Calu3 (cell line): ENCODE results near the gene IFNG. TPM values are rescaled to one million over a fixed set of nuclear protein-coding genes. Genes with fewer than 3 reads are reported as not detected.
"Not testable (repeated sequence)": the region's sequence is repeated elsewhere in the genome, so short reads cannot be mapped to it uniquely, and the experiment has no call there.

Source experiments
- BruUV-seq: library from RNA; stranded (reverse); fragments of 400-500 nt; replicated peaks from 2 replicates; lab custom pipeline; 2021; lab: Mats Ljungman, UMichigan
- CTCF ChIA-PET: fragments of 300-600 bp; sonication (Branson Sonifier 250); formaldehyde crosslinking; loops from one replicate; lab custom pipeline; 2022; ENCODE audit warnings: antibody characterized with exemption; lab: Charles Lee
- DNase-seq: peaks from one replicate; pipeline ENCODE4 v3.0.0; 2022
- H3K27ac Mint-ChIP-seq: one replicate; pipeline ENCODE4 v1.8.0; 2022; ENCODE audit warnings: mixed read lengths; ENCODE audit not compliant: unreplicated experiment
- H3K27me3 Mint-ChIP-seq: one replicate; pipeline ENCODE4 v1.8.0; 2022; ENCODE audit warnings: mixed read lengths; ENCODE audit not compliant: unreplicated experiment
- H3K36me3 Mint-ChIP-seq: one replicate; pipeline ENCODE4 v1.8.0; 2022; ENCODE audit warnings: mild to moderate bottlenecking, moderate library complexity, mixed read lengths; ENCODE audit not compliant: insufficient read depth, unreplicated experiment
- H3K4me1 Mint-ChIP-seq: one replicate; pipeline ENCODE4 v1.8.0; 2022; ENCODE audit warnings: mild to moderate bottlenecking, low read depth, mixed read lengths; ENCODE audit not compliant: unreplicated experiment
- H3K4me3 Mint-ChIP-seq: one replicate; pipeline ENCODE4 v1.8.0; 2022; ENCODE audit warnings: mild to moderate bottlenecking, low read depth, moderate library complexity, mixed read lengths; ENCODE audit not compliant: unreplicated experiment
- H3K9me3 Mint-ChIP-seq: one replicate; pipeline ENCODE4 v1.8.0; 2022; ENCODE audit warnings: low read depth, mixed read lengths; ENCODE audit not compliant: unreplicated experiment
- intact Hi-C: fragments of 100-400 bp; cut with micrococcal nuclease; formaldehyde crosslinking; loops from one replicate; pipeline ENCODE4 v1.10.0; 2022; ENCODE audit not compliant: unreplicated experiment
- total RNA-seq: library from RNA; stranded (reverse); gene quantifications from 2 replicates; pipeline ENCODE4 v1.2.3, GENCODE V29; 2022
- TF ChIP-seq, protein P1 (sequence below): fragments of 200-600 bp; IDR thresholded peaks from one replicate; pipeline ENCODE4 v1.8.0; 2022; ENCODE audit warnings: antibody characterized with exemption; ENCODE audit not compliant: unreplicated experiment

Gene IFNG
- total RNA-seq, 1 experiment from 2014 or later, result not detected

GRCh38 chr12:68175557-68176061, 16.1 kb upstream of the IFNG start:
- H3K4me3 Mint-ChIP-seq, result no peak overlapping the region
- H3K4me1 Mint-ChIP-seq, result no peaks in the 10 kb centered on the region
- intact Hi-C loops, result no loop called here
- TF ChIP-seq, protein P1, sequence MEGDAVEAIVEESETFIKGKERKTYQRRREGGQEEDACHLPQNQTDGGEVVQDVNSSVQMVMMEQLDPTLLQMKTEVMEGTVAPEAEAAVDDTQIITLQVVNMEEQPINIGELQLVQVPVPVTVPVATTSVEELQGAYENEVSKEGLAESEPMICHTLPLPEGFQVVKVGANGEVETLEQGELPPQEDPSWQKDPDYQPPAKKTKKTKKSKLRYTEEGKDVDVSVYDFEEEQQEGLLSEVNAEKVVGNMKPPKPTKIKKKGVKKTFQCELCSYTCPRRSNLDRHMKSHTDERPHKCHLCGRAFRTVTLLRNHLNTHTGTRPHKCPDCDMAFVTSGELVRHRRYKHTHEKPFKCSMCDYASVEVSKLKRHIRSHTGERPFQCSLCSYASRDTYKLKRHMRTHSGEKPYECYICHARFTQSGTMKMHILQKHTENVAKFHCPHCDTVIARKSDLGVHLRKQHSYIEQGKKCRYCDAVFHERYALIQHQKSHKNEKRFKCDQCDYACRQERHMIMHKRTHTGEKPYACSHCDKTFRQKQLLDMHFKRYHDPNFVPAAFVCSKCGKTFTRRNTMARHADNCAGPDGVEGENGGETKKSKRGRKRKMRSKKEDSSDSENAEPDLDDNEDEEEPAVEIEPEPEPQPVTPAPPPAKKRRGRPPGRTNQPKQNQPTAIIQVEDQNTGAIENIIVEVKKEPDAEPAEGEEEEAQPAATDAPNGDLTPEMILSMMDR, result no peak
- H3K9me3 Mint-ChIP-seq, result no peaks in the 10 kb centered on the region
- CTCF ChIA-PET, result no interaction called here
- no TSS peak for BruUV-seq
- H3K27me3 Mint-ChIP-seq, result peaks cover 54% of the 10 kb centered on the region
- DNase-seq, result no peak
- H3K27ac Mint-ChIP-seq, result no peak overlapping the region
- no peaks in the 10 kb centered on the region for H3K36me3 Mint-ChIP-seq

DNA sequence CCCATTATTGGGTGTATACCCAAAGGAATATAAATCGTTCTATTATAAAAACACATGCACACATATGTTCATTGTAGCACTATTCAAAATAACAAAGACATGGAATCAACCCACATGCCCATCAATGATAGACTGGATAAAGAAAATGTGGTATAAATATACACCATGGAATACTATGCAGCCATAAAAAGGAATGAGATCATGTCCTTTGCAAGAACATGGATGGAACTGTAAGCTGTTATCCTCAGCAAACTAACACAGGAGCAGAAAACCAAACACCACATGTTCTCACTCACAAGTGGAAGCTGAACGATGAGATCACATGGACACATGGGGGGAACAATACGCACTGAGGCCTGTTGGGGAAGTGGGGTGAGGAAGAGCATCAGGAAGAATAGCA, 15.2 kb upstream of the IFNG start:
- H3K27me3 Mint-ChIP-seq, result peaks cover 49% of the 10 kb centered on the region
- intact Hi-C loops, H3K27ac Mint-ChIP-seq, H3K36me3 Mint-ChIP-seq, H3K4me1 Mint-ChIP-seq, H3K4me3 Mint-ChIP-seq, H3K9me3 Mint-ChIP-seq, DNase-seq, CTCF ChIA-PET, BruUV-seq: not testable (repeated sequence)

GRCh38 chr12:68173792-68174191, 14.3 kb upstream of the IFNG start:
- CTCF ChIA-PET, result interaction anchor here (0.6 kb wide), 1 partner anchor 444 kb away, joined by 3 read pairs; no protein-coding TSS in a partner anchor
- Mint-ChIP-seq H3K4me3 (no peak overlapping the region), H3K27ac (no peak overlapping the region), H3K4me1 (no peaks in the 10 kb centered on the region), H3K27me3 (peaks cover 42% of the 10 kb centered on the region), H3K36me3 (no peaks in the 10 kb centered on the region), H3K9me3 (no peaks in the 10 kb centered on the region)
- TF ChIP-seq, protein P1, result no peak
- BruUV-seq, result no TSS peak
- intact Hi-C loops, result no loop called here
- DNase-seq, result no peak

GRCh38 chr12:68170726-68171125, 11.2 kb upstream of the IFNG start:
- no peak overlapping the region for H3K27ac Mint-ChIP-seq
- CTCF ChIA-PET, result no interaction called here
- no peaks in the 10 kb centered on the region for H3K9me3 Mint-ChIP-seq
- no TSS peak for BruUV-seq
- intact Hi-C loops, result no loop called here
- no peaks in the 10 kb centered on the region for H3K36me3 Mint-ChIP-seq
- DNase-seq, result no peak
- H3K4me3 Mint-ChIP-seq, result no peak overlapping the region
- no peaks in the 10 kb centered on the region for H3K4me1 Mint-ChIP-seq
- TF ChIP-seq, protein P1, result no peak
- peaks cover 15% of the 10 kb centered on the region for H3K27me3 Mint-ChIP-seq

- no peaks in the 10 kb centered on the region for H3K4me1 Mint-ChIP-seq
- BruUV-seq, result no TSS peak
- CTCF ChIA-PET, result interaction anchor here (1.1 kb wide), 1 partner anchor 12 kb away, joined by 4 read pairs; no protein-coding TSS in a partner anchor
Measured at GRCh38 chr12:68169213-68169889, 9.8 kb upstream of the IFNG start.

More at GRCh38 chr12:68169213-68169889, 9.8 kb upstream of the IFNG start:
- H3K9me3 Mint-ChIP-seq, result no peaks in the 10 kb centered on the region
- H3K36me3 Mint-ChIP-seq, result no peaks in the 10 kb centered on the region
- TF ChIP-seq, protein P1, result no peak
- intact Hi-C loops, result no loop called here
- no peak overlapping the region for H3K27ac Mint-ChIP-seq
- no peak overlapping the region for H3K4me3 Mint-ChIP-seq
- DNase-seq, result no peak
- peaks cover 9% of the 10 kb centered on the region for H3K27me3 Mint-ChIP-seq
